Measurements from ENCODE around the gene UBAC1.
"Not testable (repeated sequence)": the region's sequence is repeated elsewhere in the genome, so short reads cannot be mapped to it uniquely, and the experiment has no call there.

UBAC1 gene

DNA sequence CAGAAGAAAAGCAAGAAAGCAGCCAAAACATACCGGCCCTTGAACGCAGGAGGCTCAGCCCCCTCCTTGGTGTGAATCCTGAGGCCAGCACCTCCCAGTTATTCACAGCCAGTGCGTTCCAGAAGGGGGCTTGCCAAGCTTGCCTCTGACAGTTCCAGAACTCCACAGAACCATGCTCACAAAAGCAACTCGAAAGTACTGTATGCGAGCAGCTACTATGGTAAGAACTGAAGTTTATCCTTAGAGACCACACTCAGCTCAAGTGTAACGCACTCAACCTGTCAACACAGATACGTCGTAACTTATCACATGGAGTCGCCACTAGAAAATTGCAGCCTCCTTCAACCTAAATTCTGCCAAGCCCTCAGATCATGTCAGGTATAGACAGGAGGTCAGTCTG, 1.4 kb downstream of the UBAC1 start:
- ATAC-seq = no peak

DNA sequence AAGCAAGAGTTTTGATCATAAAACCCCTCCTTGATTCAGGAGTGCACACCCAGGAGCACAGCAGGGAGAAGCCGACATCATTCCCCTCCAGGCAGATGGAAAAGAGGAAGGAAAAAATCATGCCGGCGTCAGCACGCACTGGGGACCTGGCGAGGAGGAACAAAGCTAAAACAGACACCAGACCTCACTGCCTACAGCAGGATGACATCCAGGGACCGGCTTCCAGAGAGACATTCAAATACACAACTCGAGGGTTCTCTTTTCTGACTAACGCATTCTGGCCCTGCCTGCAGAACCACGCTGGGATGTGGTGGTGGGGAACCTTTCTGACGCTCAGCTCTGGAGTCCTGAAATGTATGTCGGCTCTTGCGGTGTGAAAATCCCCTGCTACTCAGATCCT, 2.7 kb downstream of the UBAC1 start:
- no peak for ATAC-seq

DNA sequence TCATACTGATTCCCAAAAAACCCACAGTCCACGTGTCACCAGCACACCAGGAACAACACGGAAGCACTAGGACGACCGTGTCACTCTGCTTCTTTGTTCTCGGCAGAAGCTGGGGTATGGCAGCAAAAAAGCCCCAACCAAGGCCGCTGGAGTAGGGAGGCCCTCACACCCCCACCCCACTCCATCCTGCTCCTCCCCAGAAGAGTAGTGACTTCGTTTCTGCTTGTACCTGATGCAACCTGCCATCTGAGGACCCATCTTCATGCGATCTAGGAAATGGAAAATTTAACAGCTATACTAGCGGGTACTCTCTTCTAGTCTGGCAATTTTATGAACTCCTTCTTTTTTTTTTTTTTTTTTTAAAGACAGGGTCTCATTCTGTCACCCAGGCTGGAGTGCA, 3.7 kb downstream of the UBAC1 start:
- ATAC-seq = no peak

DNA sequence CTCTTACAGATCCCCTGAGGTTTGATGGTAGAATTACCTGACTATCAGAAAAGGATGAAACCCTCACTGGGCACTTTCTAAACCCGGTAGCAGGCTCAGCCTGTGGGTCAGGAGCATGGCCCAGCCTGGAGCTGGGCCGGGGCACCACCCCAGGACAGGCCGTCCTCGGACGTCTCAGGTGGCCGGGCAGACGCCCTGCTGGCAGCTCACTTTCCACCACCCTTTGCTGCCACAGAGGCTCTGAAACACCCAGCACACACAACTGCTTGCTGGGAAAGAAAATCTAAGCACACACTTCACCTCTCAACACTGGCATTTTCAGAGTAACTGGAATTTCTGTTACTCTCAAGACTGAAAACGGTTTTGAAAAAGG, 4.4 kb downstream of the UBAC1 start:
- ATAC-seq = no peak

DNA sequence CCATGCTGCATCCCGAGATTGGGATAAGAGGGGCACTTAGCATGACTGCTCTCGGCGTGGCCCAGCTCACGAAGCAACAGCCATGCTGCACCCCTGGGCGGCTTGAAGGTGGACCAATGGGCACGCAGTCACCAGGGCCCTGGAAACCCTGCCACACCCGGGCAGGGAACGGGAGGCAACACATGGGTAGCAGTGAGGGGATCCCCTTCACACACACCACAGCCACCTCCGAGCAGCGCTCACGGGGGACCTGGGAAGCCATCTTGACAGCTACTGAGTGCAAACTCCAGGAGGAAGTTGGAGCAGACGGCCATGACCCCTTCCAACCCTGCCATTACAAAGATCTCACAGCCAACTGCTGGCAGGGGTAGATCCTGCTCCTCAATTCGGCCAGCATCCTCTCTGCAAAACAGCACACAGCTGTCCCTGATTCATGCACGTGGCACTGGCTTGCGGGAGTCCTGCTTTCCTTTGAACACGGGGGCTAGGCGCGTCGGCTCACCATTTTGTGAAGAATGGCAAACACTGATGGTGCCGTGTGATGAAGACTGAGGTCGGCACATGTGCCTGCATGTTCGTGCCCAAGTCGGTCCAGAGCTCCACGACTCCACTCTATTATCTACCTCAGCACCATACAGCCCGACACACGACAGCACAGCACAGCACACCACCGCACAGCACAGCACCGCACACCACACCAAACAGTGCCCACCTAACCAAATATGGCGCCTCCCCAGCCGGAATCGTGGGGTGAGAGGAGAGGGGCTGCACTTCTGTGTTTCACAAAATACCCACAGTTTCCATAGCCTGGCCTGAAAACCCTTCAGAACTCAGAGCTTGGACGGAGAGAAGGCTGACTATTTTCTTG, 5.0 kb downstream of the UBAC1 start:
- no peak for ATAC-seq

DNA sequence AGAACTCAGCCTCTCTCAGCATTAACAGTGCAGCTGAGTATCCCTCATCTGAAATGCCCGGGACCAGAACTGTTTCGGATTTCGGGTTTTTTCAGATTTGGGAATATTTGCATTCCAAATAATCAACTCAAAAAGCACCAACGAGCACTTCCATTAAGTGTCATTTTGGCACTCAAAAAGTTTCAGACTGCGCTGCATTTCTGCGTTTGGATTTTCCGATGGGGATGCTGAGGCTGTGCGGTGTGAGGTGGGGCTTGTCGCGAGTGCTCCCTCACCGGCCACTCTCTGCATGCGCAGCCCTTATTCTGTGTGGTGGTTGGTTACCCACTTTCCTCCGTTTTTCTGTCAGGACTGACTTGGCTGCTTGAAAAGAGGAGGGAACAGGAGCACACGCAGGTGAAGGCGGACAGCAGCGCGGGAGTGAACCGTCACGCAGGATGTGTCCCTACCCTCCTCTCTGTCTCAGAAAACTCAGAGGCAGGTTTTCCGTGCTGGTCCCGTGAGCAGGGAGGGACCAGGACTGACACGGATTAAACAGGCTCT, 8.4 kb downstream of the UBAC1 start:
- no peak for ATAC-seq

DNA sequence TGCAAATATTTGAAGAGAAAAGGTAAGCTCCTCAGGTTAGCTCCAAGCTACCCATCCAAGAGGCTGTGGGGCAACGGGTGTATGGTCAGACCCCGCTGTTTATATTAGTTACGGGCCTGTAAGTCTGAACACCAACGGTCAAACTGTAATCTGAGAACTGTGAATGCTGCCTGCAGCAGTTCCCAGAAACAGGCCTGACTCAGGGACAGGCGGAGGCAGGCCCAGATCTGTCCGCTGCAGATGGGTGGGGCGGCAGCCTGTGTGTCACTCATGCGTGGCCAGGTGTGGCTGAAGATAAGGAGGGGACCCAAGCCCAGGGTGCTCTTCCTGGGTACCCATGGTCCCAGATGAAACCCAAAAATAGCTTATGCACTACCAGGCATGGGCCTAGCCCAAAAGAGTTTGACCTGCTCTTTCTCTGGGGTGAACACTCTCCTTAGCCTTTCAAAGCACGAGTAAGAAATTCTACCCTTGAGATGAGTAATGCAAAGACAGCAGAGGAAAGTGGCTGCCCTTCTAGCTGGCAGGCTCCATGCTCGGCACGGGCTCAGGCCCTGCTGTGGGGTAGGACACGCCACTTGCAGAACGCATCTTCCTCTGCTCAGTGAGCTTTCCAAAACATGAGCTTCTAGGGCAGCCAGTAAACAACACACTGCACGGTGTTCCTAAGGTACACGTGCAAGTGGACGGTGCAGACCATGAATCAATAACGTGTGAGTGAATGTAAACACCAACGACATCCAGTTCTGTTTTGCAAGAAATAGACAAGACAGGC, 9.1 kb downstream of the UBAC1 start:
- ATAC-seq = no peak

DNA sequence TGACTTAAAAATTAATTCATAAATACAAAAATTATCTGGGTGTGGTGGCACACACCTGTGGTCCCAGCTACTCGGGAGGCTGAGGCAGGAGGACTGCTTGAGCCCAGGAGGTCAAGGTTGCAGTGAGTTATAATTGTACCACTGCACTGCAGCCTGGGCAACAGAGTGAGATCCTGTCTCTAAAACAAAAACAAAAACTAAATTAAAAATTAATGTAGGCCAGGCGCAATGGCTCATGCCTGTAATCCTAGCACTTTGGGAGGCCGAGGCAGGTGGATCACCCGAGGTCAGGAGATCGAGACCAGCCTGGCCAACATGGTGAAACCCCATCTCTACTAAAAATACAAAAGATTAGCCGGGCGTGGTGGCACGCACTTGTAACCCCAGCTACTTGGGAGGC, 9.9 kb downstream of the UBAC1 start:
- ATAC-seq = not testable (repeated sequence)

DNA sequence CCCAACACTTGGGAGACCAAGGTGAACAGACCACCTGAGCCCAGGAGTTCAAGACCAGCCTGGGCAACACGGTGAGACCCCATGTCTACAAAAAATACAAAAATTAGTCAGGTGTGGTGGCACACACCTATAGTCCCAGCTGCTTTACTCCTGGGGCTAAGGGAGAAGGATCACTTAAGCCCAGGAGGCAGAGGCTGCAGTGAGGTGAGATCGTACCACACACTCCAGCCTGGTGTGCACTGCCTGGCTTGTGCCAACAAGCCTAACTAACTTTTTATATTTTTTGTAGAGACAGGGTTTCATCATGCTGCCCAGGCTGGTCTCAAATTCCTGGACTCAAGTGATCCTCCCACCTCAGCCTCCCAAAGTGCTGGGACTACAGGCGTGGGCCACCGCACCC, 10.3 kb downstream of the UBAC1 start:
- ATAC-seq = not testable (repeated sequence)

DNA sequence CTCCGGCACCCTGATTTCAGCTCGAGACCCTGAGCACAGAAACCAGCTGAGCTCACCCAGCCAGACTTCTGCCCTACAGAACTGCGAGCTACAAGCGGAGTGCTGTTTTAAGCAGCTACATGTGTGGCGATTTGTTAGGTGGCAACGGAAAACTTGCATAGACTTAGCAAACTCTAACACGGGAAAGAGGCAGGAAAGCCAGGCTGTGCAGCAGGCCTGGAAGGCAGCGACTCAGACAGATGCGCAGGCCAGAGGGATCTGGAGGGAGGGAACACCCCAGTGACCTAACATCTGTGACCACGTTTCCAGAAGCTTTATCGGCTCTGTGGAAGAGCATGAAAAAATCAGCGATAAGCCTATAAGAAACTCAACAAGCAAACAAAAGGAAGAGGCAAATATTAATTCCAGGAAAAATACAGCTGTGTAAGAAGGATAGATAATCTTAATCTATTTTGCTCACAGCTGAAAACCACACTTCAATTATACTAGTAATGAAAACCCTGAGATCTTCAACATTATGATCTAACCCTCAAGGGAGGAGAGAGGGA, 11.0 kb downstream of the UBAC1 start:
- no peak for ATAC-seq

DNA sequence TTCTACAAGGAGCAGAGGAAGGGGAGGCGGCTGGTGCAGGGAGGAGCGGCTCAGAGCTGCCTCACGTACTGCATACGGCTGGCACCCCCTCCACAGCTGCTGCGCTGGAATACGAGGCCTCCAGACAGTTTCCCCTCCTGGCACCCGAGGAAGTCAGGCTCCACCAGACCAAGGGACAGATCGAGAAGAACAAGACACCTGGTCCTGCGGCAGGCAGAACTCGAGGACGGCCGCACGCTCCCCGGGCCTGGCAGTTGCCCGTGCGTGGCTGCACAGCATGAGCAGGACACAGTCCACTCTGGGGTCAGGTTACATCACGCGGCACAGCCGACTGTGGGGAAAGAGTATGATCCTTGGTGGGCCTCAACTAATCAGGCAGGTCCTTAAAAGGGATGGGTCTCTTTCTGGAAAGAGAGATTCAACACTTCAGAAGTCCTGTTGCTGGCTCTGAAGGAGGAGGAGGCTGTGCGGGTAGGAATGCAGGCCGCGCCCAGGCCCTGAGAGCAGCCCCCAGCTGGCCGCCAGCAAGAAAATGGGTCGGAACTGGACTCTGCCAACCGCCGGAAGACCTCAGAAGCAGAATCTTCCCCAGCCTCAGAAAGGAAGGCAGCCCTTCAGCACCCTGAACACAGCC, 11.6 kb downstream of the UBAC1 start:
- ATAC-seq = no peak

DNA sequence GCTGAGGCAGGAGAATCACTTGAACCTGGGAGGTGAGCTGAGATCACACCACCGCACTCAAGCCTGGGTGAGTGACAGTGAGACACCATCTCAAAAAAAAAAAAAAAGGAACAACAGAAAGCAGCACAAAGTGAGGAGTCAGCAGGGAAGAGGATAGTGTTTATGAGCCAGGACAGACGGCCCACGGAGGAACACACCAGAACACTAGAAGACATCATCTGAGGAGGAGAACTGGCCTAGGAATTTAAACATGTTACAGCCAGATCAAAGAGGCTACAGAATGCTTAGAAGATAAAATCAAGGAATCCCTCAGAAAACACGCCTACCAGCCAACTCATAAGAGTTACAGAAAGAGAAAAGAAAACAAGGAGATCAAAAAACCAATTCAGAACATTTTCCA, 12.2 kb downstream of the UBAC1 start:
- ATAC-seq = no peak

DNA sequence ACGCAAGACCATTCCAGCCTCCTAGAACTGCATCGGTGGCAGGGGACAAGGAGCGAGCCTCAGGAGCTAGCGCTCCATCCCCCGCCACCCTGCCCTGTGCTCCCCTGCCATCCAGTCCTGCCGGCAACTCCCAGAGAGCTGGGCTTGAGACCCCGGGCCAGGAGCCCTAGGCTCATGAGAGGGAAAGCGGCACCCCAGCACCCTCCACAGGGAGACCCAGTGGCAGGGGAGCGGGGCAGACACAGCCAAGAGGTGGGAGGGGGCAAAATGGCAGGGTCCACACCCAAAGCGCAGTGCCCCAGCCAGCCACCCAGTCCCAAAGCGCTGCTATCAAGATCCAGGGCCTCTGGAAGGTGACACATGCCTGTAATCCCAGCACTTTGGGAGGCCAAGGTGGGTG, 12.7 kb downstream of the UBAC1 start:
- no peak for ATAC-seq

DNA sequence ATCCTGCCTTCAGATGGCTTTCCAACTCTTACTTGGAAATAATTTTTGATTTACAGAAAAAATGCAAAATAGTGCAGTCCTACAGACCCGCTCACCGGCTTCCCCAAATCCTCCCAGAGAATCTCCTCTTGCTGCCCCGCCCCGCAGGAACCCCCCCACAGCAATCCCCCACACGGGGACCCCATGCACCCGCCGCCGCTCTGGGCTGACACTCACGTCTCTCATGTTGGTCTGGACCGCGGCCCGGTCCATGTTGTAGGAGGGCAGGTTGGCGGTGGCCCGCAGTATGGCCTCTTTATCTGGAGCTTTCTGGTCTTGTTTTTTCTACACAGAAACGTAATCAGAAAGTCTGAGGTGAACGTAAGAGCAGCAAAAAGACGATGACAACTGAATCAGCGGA, 13.6 kb downstream of the UBAC1 start:
- ATAC-seq = no peak

DNA sequence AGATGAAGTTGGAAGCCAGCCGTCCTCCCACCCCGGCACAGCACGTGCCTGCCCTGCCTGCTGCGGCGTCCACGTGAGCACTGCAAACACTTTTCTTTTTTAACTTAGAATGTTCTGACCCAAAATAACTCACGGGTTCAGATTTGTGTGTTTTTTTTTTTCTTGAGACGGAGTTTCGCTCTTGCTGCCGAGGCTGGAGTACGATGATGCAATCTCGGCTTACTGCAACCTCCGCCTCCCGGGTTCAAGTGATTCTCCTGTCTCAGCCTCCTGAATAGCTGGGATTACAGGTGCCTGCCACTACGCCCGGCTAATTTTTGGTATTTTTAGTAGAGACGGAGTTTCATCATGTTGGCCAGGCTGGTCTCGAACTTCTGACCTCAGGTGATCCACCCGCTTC, 14.1 kb downstream of the UBAC1 start:
- ATAC-seq = not testable (repeated sequence)

DNA sequence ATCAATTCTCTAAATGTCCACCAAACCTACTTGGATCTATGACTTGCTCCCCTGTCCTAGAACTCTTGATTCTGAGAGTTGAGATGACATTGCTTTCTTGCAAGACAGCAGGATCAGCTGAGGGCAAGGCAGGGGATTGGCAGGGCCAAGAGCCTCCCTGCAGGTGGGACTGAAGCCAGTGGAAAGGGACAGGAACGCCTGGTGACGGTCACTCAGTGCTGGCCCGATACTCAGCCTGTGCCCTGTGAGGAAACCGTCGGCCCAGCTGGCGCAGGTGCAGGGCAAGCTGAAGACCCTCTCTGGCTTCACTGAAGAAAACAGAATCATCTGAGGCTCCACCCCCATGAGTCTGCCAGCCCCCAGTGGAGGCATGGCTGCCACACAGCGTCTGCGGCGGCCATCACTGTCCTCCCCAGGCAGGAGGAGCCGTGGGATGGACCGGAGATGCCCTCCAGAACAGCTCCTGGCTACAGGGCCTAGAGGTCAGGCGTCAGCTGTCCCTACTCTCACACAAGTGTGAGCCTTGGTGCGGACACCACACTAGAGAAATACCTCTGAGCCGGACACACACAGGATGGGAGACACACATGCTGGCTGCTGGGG, 14.7 kb downstream of the UBAC1 start:
- no peak for ATAC-seq

DNA sequence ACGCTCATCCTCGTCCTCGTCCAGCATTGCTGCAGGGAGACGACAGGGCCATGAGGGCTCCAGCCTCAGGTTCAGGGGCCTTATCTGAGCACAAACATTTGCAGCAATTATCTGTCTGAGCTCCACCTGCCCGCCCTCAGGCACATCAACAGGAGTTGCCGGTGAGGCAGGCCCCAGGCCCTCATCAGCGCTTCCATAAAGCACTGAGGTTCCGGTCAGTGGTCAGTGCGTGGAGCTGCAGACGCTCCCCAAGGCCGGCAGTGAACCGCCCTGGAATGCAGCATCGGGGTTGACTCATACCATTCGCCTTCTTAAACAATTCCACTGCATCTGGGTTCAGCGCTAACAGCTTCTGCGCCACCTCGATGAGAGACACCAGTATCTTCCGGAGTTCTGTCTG, 15.2 kb downstream of the UBAC1 start:
- no peak for ATAC-seq

DNA sequence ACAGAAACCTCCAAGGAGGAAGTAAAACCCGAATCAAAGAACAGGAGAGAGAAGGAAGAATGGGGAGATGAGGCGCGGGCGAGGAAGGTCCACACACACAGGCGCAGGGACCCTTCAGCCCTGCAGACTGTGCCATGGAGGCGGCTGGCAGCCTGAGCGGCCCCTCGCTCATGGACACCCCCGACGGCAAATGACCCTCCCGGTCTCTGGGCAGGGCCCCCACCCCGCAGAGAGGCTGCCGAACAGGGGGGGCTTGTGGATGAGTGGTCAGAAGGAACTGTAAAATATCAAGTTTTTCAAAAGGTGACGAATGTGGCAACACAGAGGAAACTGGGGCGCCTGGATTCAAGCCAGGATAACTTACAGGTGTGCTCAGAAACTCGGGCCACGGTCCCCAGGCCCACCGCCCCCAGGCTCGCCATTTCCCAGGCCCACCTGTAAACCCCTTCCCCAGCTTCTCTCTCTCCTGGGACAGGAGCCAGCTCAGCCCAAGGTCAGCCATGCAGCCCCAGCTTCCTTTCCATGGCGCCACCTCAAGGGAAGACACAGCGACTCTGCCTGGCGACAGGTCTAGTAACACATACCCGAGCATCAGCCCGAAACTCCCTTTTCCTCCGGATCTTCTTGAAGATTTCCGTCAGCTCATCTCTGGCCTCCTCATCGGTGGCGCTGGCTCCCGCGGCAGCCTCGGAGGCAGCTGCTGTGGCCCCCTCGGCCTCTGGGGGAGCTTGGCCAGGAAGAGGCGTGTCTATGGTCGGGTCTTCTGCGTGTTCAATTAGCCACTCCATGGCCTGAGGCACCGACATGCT, 16.5 kb downstream of the UBAC1 start:
- no peak for ATAC-seq

DNA sequence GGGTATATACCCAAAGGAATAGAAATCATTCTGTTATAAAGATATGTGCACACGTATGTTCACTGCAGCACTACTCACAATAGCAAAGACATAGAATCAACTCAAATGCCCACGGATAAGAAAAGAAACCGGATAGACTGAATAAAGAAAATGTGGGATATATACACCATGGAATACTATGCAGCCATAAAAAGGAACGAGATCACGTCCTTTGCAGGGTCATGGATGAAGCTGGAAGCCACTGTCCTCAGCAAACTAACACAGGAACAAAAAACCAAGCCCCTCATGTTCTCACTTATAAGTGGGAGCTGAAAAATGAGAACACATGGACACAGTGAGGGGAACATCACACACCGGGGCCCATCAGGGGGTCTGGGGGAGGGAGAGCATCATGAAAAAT, 17.6 kb downstream of the UBAC1 start:
- ATAC-seq = not testable (repeated sequence)

DNA sequence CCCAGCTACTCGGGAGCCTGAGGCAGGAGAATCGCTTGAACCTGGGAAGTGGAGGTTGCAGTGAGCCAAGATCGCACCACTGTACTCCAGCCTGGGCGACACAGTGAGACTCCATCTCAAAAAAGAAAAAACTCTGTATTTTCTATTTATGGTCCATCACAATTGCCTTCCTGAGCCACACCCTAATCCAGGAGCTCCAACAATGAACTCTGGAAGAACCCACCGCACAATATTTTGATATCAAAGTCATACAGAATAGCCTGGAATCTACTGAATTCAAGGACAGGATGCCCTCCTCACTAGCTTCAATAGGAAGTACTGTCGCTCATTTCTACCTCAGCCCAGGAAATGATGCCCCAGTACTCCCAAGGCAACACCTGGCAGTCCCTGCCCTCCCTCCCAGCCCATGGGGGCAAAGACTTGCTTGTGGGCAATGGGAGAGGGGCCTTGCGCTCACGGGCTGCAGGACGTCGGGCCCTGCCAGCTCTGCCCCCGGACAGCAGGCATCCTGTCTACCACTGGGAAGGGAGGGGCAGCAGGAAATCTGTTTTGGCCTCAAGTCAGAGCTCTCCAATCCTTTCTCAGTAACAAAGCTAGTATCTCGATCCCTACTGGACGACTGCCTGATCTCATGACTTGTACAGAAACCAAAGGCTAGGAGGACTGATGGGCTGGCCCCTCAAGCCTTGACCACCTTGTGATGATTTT, 19.7 kb downstream of the UBAC1 start:
- no peak for ATAC-seq
